ENCODE measurements around the gene GNAI3.

GRCh38 chr1:109659145-109659544, 110.7 kb downstream of the GNAI3 start:
- no peak for TF ChIP-seq RAD21 (IDR thresholded peaks at IDR 0.05; ENCODE audit: low read depth)
- no peak for TF ChIP-seq ZBTB7A (IDR thresholded peaks at IDR 0.05; ENCODE audit: low read depth)
- no peak for TF ChIP-seq TAF1 (IDR thresholded peaks at IDR 0.05; ENCODE audit: low read depth)
- TF ChIP-seq EP300 (IDR thresholded peaks at IDR 0.05; ENCODE audit: borderline replicate concordance) = no peak
- TF ChIP-seq CREB1 (IDR thresholded peaks at IDR 0.05; ENCODE audit: low read depth) = no peak

Measured in Ishikawa (cell line).